ENCODE results near the gene TPM4. TPM values are rescaled to one million over a fixed set of nuclear protein-coding genes. Genes with fewer than 3 reads are reported as not detected.
"Not testable (repeated sequence)": the region's sequence is repeated elsewhere in the genome, so short reads cannot be mapped to it uniquely, and the experiment has no call there.

Gene TPM4
- total RNA-seq, 1 donor from 2014 or later: 520 TPM

DNA sequence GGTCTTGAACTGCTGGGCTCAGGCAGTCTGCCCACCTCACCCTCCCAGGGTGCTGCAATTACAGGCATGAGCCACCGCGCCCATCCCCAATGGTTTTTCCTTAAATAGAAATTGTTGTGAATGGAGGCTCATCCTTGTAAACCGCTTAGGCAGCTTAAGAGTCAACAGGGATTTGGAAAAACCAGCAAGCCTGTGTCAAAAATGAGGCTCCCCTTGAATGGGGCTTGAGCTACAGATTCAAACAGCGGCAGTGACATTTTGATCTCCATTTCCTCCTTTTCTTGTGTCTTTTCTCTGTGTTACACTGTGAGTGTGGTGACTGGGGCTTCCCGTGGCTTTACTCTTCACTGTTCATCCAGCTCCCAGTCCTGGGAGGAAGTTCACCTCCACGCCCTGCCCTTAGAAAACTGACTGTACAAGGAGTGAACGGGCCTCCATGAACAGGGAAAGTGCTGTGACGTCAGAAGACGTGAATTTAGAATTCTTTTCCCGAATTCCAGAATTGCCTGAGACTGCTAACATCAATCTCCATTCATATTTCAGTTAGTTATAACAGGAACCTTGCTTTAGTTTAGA lies 20.1 kb downstream of the TPM4 start:
- Mint-ChIP-seq H3K4me1 (ENCODE audit: low read depth) (peaks cover 33% of the 10 kb centered on the region), H3K27ac (peak overlapping the region; percentile 70), H3K36me3 (ENCODE audit: low read depth) (peaks cover 89% of the 10 kb centered on the region), H3K4me3 (ENCODE audit: low read depth) (no peak overlapping the region), H3K9me3 (no peaks in the 10 kb centered on the region), H3K27me3 (ENCODE audit: low read depth) (no peaks in the 10 kb centered on the region)
- DNase-seq (ENCODE audit: low spot score): no peak
- intact Hi-C loops (cut with micrococcal nuclease): no loop called here

DNA sequence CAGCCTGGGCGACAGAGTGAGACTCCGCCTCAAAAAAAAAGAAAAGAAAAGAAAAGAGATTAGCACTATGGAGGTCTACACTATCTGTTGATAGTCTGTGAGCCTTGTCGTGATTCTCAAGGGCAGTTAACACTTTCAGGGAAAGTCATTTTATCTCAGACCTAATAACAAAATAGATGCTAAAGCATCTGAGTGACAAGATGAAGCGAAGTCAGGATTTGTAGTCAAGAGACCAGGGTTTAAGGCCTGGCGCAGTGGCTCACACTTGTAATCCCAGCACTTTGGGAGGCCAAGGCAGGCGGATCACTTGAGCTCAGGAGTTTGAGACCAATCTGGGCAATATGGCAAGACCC lies 22.1 kb downstream of the TPM4 start:
- Mint-ChIP-seq H3K9me3 (no peaks in the 10 kb centered on the region), H3K36me3 (ENCODE audit: low read depth) (peaks cover 89% of the 10 kb centered on the region), H3K27me3 (ENCODE audit: low read depth) (no peaks in the 10 kb centered on the region), H3K27ac (no peak overlapping the region), H3K4me3 (ENCODE audit: low read depth) (no peak overlapping the region), H3K4me1 (ENCODE audit: low read depth) (peaks cover 27% of the 10 kb centered on the region)
- intact Hi-C loops (cut with micrococcal nuclease): no loop called here
- DNase-seq (ENCODE audit: low spot score): no peak

DNA sequence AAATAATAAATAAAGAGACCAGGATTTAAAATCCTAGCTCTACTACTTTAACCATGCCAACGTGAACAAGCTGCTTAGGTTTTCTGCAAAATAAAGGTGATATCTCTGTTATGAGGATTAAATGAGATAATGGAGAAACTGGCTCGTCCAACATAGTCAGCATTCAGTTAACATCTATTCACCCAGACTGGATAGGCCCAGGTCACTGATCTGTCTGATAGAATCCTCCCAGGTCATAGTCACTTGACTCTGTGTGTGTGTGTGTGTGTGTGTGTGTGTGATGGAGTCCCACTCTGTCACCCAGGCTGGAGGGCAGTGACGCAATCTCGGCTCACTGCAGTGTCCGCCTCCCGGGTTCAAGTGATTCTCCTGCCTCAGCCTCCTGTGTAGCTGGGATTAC lies 22.5 kb downstream of the TPM4 start:
- no peak for DNase-seq (ENCODE audit: low spot score)
- no peak overlapping the region for H3K4me3 Mint-ChIP-seq (ENCODE audit: low read depth)
- H3K27me3 Mint-ChIP-seq (ENCODE audit: low read depth): no peaks in the 10 kb centered on the region
- peaks cover 24% of the 10 kb centered on the region for H3K4me1 Mint-ChIP-seq (ENCODE audit: low read depth)
- peaks cover 88% of the 10 kb centered on the region for H3K36me3 Mint-ChIP-seq (ENCODE audit: low read depth)
- H3K9me3 Mint-ChIP-seq: no peaks in the 10 kb centered on the region
- peak overlapping the region; percentile 38 for H3K27ac Mint-ChIP-seq
- intact Hi-C loops (cut with micrococcal nuclease): no loop called here

DNA sequence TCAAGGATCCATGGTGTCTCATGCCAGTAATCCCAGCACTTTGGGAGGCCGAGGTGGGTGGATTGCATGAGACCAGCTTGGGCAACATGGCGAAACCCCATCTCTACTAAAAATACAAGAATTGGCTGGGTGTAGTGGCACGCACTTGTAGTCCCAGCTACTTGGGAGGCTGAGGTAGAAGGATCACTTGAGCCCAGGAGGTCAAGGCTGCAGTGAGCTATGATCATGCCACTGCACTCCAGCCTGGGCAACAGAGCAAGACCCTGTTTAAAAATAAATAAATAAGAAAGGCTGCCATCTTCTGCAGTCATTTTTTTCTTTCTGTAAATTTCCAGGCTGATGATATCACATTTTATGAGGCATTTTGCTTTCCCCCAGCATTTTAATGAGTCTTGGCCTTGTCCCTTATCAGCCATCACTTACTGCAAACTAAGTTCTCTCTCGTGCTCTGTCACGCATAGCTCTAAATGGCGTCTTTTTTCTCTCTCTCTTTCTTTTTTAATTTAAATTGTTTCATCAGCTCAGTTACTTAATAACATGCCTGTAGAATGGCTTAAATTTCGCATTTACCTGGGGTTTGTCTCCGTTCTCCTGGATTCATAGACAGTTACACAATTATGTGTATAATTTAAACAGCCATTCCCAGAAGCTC lies 23.1 kb downstream of the TPM4 start:
- DNase-seq (ENCODE audit: low spot score); H3K27me3 Mint-ChIP-seq (ENCODE audit: low read depth); H3K4me3 Mint-ChIP-seq (ENCODE audit: low read depth); intact Hi-C loops (cut with micrococcal nuclease); H3K9me3 Mint-ChIP-seq; H3K27ac Mint-ChIP-seq: not testable (repeated sequence)
- Mint-ChIP-seq H3K36me3 (ENCODE audit: low read depth) (peaks cover 83% of the 10 kb centered on the region), H3K4me1 (ENCODE audit: low read depth) (peaks cover 23% of the 10 kb centered on the region)

DNA sequence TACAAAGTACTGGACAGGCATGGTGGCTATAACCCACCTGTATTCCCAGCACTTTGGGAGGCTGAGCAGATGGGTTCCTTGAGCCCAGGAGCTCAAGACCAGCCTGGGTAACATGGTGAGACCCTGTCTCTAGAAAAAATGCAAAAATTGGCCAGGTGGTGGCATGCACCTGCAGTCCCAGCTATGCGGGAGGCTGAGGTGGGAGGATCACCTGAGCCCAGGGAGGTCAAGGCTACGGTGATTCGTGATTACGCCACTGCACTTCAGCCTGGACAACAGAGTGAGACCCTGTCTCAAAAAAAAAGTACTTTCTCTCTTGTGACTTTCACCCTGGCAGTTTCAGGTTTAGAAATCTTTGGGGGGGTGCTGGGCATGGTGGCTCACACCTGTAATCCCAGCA lies 24.2 kb downstream of the TPM4 start:
- peaks cover 77% of the 10 kb centered on the region for H3K36me3 Mint-ChIP-seq (ENCODE audit: low read depth)
- intact Hi-C loops (cut with micrococcal nuclease): no loop called here
- no peaks in the 10 kb centered on the region for H3K9me3 Mint-ChIP-seq
- no peak overlapping the region for H3K4me3 Mint-ChIP-seq (ENCODE audit: low read depth)
- H3K27me3 Mint-ChIP-seq (ENCODE audit: low read depth): no peaks in the 10 kb centered on the region
- no peak for DNase-seq (ENCODE audit: low spot score)
- peaks cover 16% of the 10 kb centered on the region for H3K4me1 Mint-ChIP-seq (ENCODE audit: low read depth)
- no peak overlapping the region for H3K27ac Mint-ChIP-seq

DNA sequence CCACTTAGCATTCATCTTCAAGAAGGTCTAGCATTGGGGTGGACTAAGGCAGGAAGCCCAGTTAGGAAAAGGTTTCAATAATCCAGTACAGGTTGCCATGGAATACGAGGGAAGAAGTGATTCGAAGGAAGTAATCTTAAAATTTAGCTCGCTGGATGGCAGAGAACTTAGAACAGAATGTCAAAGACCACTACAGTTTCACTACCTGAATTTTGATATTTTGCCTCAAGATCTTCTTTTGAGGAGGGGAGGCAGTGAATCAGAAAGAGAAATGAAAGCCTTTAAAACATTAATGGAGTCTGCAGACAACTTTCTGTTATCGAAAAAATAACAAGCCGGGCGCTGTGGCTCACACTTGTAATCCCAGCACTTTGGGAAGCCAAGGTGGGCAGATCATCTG lies 28.4 kb downstream of the TPM4 start:
- H3K4me1 Mint-ChIP-seq (ENCODE audit: low read depth): peaks cover 7% of the 10 kb centered on the region
- intact Hi-C loops (cut with micrococcal nuclease): no loop called here
- H3K27me3 Mint-ChIP-seq (ENCODE audit: low read depth): no peaks in the 10 kb centered on the region
- H3K36me3 Mint-ChIP-seq (ENCODE audit: low read depth): peaks cover 40% of the 10 kb centered on the region
- H3K9me3 Mint-ChIP-seq: no peaks in the 10 kb centered on the region
- DNase-seq (ENCODE audit: low spot score): no peak
- no peak overlapping the region for H3K4me3 Mint-ChIP-seq (ENCODE audit: low read depth)
- peak overlapping the region; percentile 33 for H3K27ac Mint-ChIP-seq

DNA sequence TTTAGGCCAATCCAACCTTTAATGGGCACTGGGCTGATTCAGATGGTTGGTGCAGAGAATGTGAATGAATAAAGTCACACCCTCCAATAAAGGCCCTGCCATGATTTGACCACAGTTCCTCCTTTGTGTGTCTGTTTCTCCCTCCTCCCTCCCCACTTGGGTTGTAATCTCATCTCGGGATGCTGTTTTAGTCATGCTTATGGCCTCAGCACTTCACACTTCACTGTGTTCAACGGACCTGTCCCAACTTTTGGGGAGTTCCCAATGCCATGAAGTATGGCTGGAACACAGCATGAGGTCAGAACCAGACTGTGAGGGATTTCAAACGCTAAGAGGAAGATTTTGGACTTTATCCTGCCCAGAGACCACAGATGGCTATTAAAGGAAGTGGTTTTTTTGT lies 29.8 kb downstream of the TPM4 start:
- Mint-ChIP-seq H3K4me3 (ENCODE audit: low read depth) (no peak overlapping the region), H3K4me1 (ENCODE audit: low read depth) (peaks cover 8% of the 10 kb centered on the region), H3K9me3 (no peaks in the 10 kb centered on the region), H3K36me3 (ENCODE audit: low read depth) (peaks cover 31% of the 10 kb centered on the region), H3K27ac (peak overlapping the region; percentile 55), H3K27me3 (ENCODE audit: low read depth) (no peaks in the 10 kb centered on the region)
- intact Hi-C loops (cut with micrococcal nuclease): no loop called here
- no peak for DNase-seq (ENCODE audit: low spot score)

DNA sequence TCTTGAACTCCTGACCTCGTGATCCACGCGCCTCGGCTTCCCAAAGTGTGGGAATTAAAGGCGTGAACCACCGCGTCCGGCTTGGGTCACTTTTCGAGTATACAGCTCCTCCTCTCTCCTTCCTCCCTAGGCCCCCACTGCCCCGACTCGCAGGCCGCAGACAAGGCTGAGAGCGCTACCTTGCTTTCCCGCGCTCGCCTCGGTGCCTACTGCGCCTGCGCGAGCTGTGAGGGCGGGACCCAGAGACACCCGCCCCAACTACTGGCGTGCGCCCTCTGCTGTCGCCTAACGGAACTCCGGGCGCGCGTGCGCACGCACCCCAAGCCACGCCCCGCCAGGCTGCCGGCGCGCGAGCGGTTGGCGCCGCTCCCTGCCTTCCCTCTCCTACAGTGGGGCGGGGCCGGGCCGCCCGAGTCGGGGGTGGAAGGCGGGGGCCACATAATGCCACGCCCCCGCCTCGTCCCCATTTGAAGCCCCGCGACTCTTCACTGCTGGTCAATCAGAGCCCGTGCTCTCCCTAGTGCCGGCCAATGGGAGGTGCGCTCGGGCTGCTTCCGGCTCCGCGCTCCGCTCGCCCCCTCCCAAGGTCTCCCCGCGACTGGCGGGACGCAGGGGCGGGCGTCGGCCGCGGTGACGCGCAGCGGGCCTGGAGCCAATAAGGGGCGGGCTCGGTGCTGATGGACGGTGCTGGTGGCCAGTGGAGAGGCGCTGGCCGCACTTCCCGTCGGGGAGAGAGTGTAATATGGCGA lies 35.0 kb downstream of the TPM4 start, which contains the start of gene RAB8A:
Gene RAB8A (plus strand): TSS at position 730 of the 749 bp plus-strand sequence. CDS start 13 bp downstream, at position 743.
- Mint-ChIP-seq H3K4me3 (ENCODE audit: low read depth) (peak within 1 kb of the TSS; percentile 99), H3K4me1 (ENCODE audit: low read depth) (peaks cover 29% of the 10 kb centered on the region), H3K9me3 (no peaks in the 10 kb centered on the region), H3K27me3 (ENCODE audit: low read depth) (no peaks in the 10 kb centered on the region), H3K27ac (peak within 1 kb of the TSS; percentile 95), H3K36me3 (ENCODE audit: low read depth) (peaks cover 38% of the 10 kb centered on the region)
- peak; percentile 99 for DNase-seq (ENCODE audit: low spot score)
- intact Hi-C loops (cut with micrococcal nuclease): loop anchor here (1.0 to 2.0 kb wide), 4 partner anchors 8 to 74 kb away; partner anchors contain the start of gene FAM32A

DNA sequence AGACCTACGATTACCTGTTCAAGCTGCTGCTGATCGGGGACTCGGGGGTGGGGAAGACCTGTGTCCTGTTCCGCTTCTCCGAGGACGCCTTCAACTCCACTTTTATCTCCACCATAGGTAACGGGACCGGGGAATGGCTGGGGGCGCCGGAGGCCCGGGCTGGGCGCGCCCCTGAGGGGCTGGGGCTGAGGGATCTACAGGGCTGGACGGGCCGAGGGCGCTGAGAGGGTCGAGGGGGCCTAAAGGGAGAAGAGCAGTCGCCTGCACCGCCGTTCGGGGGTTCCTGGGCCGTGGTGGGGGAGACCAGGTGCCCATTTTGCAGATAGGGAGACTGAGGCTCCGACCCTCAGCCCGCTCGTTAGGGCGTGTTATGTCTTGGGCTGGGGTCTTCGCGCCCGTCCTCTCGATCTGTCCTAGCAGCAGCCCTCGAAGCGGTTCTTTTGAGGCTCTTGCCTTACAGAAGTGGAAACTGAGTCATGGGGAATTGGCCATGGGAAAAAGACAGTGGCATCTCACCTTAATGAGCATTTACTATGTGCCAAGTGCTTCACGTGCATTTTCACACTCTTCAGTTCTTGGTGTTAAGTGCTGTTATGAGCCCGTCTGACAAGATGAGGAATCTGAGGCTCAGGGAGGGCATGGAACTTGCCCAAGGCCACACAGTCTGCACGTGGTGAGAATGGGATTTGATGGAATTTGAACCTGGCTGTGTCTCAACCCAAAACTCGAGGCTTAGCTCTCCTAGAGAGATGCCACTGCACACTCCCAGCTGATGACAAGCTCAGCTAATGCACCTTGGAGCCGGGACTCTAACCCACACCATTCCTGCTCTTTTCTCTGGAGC lies 35.8 kb downstream of the TPM4 start:
- Mint-ChIP-seq H3K27ac (peak overlapping the region; percentile 95), H3K27me3 (ENCODE audit: low read depth) (no peaks in the 10 kb centered on the region), H3K4me3 (ENCODE audit: low read depth) (peak overlapping the region; percentile 99), H3K9me3 (no peaks in the 10 kb centered on the region), H3K36me3 (ENCODE audit: low read depth) (peaks cover 42% of the 10 kb centered on the region), H3K4me1 (ENCODE audit: low read depth) (peaks cover 35% of the 10 kb centered on the region)
- DNase-seq (ENCODE audit: low spot score): no peak
- intact Hi-C loops (cut with micrococcal nuclease): loop anchor here (1.0 to 2.0 kb wide), 4 partner anchors 7 to 73 kb away; partner anchors contain the start of gene FAM32A

DNA sequence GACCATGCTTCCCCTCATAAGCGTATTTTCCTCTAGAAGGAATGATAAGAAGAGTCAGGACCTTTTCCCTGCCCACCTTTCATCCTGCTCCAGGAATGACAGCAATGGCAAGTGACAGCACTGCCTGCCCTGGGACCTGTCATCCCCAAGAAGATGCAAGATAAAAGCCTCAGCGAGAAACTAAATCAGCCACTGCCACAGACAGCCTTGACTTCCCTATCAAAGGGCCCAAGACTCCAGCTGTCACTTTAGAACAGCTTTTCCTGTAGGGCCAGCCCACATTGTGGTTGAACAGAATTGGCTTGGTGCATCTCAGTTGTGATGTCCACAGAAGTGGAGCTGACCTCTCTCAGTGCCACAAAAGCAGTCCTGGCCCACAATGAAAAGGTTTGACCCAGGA lies 36.5 kb downstream of the TPM4 start:
- Mint-ChIP-seq H3K4me3 (ENCODE audit: low read depth) (peak overlapping the region; percentile 99), H3K4me1 (ENCODE audit: low read depth) (peaks cover 41% of the 10 kb centered on the region), H3K27me3 (ENCODE audit: low read depth) (no peaks in the 10 kb centered on the region), H3K27ac (peak overlapping the region; percentile 95), H3K36me3 (ENCODE audit: low read depth) (peaks cover 48% of the 10 kb centered on the region), H3K9me3 (no peaks in the 10 kb centered on the region)
- no peak for DNase-seq (ENCODE audit: low spot score)
- intact Hi-C loops (cut with micrococcal nuclease): no loop called here

DNA sequence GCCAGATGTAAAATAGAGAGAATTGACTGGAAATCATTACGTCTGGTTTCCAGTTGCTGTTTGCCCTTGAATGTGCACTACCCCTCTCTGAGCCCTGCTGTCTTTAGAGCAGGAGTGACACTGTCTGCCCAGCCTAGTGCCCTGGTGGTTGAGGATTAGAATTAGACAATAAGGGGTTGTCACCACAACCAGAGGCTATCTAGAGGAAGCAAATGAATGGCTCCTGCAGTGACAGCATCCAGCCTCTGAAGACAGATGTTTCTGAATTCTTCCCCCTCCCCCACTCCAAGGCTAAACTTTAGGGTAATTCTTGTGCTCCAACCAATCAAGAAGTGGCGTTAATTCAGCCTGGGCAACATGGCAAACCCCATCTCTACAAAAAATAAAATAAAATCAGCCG lies 37.4 kb downstream of the TPM4 start:
- Mint-ChIP-seq H3K36me3 (ENCODE audit: low read depth) (peaks cover 58% of the 10 kb centered on the region), H3K4me3 (ENCODE audit: low read depth) (peak overlapping the region; percentile 74), H3K27ac (peak overlapping the region; percentile 63), H3K4me1 (ENCODE audit: low read depth) (peaks cover 51% of the 10 kb centered on the region), H3K27me3 (ENCODE audit: low read depth) (no peaks in the 10 kb centered on the region), H3K9me3 (no peaks in the 10 kb centered on the region)
- intact Hi-C loops (cut with micrococcal nuclease): no loop called here
- DNase-seq (ENCODE audit: low spot score): no peak

DNA sequence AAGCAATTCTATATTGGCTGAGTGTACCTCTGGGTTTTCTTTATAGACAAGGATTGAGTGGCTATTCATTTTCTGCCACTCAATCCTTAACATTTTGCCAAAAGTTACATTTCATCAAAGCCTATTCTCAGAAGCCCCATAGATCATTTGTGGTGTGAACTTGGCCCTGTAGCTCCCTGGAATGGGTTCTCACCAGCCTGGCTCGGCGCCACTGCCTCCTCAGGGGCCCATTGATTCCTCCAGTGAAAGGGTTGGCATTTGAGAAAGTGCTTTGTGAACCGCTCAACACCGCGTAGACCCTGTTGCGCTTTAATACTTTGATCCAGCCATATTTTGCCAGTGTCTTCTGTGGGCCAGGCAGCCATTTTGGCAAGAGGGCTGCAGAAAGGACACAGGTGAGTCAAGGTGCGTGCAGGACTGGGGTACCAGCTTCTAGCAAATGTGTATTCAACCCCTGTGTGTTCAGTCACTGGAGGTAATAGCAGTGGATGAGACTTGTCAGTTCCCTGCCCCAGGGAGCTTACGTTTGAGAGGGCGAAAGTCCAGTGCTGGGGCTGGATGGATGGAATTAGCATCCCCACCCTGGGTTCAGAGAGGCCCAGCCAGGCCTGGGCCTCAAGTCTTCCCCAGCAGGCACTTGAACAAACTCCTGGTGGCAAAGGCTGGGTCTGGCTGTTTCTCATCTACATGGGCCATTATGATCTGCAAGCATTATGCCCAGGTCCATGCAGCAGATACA lies 39.2 kb downstream of the TPM4 start:
- Mint-ChIP-seq H3K36me3 (ENCODE audit: low read depth) (peaks cover 75% of the 10 kb centered on the region), H3K4me1 (ENCODE audit: low read depth) (peaks cover 64% of the 10 kb centered on the region), H3K9me3 (no peaks in the 10 kb centered on the region), H3K27me3 (ENCODE audit: low read depth) (no peaks in the 10 kb centered on the region), H3K4me3 (ENCODE audit: low read depth) (peak overlapping the region; percentile 52), H3K27ac (peak overlapping the region; percentile 95)
- no peak for DNase-seq (ENCODE audit: low spot score)
- intact Hi-C loops (cut with micrococcal nuclease): no loop called here
